Measurements from ENCODE around the gene MEG3. TPM values are rescaled to one million over a fixed set of nuclear protein-coding genes. Genes with fewer than 3 reads are reported as not detected.

Gene MEG3
- total RNA-seq, 2 donors from 2014 or later, result 6.5 to 9.5 TPM

GRCh38 chr14:100865682-100866591, 40.0 kb downstream of the MEG3 start:
- Histone ChIP-seq H3K27me3 (no peaks in the 10 kb centered on the region), H3K4me1 (no peaks in the 10 kb centered on the region), H3K36me3 (no peaks in the 10 kb centered on the region), H3K9me3 (no peaks in the 10 kb centered on the region), H3K4me3 (no peak overlapping the region), H3K27ac (no peak overlapping the region)
- DNase-seq (ENCODE audit: low spot score), result no peak
- no peak for TF ChIP-seq CTCF (IDR thresholded peaks at IDR 0.05)

GRCh38 chr14:100866666-100867630, 41.0 kb downstream of the MEG3 start:
- H3K36me3 ChIP-seq, result no peaks in the 10 kb centered on the region
- H3K4me3 ChIP-seq, result no peak overlapping the region
- no peaks in the 10 kb centered on the region for H3K9me3 ChIP-seq
- no peak overlapping the region for H3K27ac ChIP-seq
- TF ChIP-seq CTCF (IDR thresholded peaks at IDR 0.05), result no peak
- H3K27me3 ChIP-seq, result no peaks in the 10 kb centered on the region
- no peak for DNase-seq (ENCODE audit: low spot score)
- no peaks in the 10 kb centered on the region for H3K4me1 ChIP-seq

GRCh38 chr14:100867631-100868315, 41.9 kb downstream of the MEG3 start:
- no peaks in the 10 kb centered on the region for H3K36me3 ChIP-seq
- no peaks in the 10 kb centered on the region for H3K4me1 ChIP-seq
- no peaks in the 10 kb centered on the region for H3K27me3 ChIP-seq
- H3K4me3 ChIP-seq, result no peak overlapping the region
- no peak for TF ChIP-seq CTCF (IDR thresholded peaks at IDR 0.05)
- DNase-seq (ENCODE audit: low spot score), result no peak
- H3K9me3 ChIP-seq, result no peaks in the 10 kb centered on the region
- no peak overlapping the region for H3K27ac ChIP-seq

- Histone ChIP-seq H3K4me3 (no peak overlapping the region), H3K27ac (no peak overlapping the region), H3K4me1 (no peaks in the 10 kb centered on the region), H3K9me3 (no peaks in the 10 kb centered on the region), H3K36me3 (no peaks in the 10 kb centered on the region), H3K27me3 (no peaks in the 10 kb centered on the region)
- no peak for DNase-seq (ENCODE audit: low spot score)
- TF ChIP-seq CTCF (IDR thresholded peaks at IDR 0.05), result no peak
Observed at GRCh38 chr14:100868621-100869370, 42.9 kb downstream of the MEG3 start.
